BJ (cell line): ENCODE data around the gene SF3B2. TPM values are rescaled to one million over a fixed set of nuclear protein-coding genes. Genes with fewer than 3 reads are reported as not detected.

ENCODE experiments used
- CTCF ChIA-PET: fragments of 350-600 bp; formaldehyde crosslinking; extraction: SDS; loops from one replicate; lab custom pipeline; 2021; ENCODE audit warnings: antibody characterized with exemption, inconsistent platforms; lab: Yijun Ruan, JAX
- POLR2A ChIA-PET: fragments of 300-600 bp; sonication (Branson Sonifier 250); formaldehyde crosslinking; extraction: SDS; loops from one replicate; lab custom pipeline; 2021; ENCODE audit warnings: antibody characterized with exemption; lab: Charles Lee
- DNase-seq: peaks from one replicate; pipeline ENCODE4 v3.0.0-alpha.2; 2011; ENCODE audit warnings: low read depth
- H3K27me3 ChIP-seq: 2 replicates; pipeline ENCODE4 v1.6.0; 2011; ENCODE audit warnings: low read length; ENCODE audit not compliant: control insufficient read depth, insufficient read depth
- H3K36me3 ChIP-seq: 2 replicates; pipeline ENCODE4 v1.5.1; 2011; ENCODE audit warnings: low read length; ENCODE audit not compliant: control insufficient read depth, insufficient read depth
- H3K4me3 ChIP-seq: 2 replicates; pipeline ENCODE4 v1.5.1; 2011; ENCODE audit warnings: low read depth, mild to moderate bottlenecking, control low read depth, low read length
- polyA minus RNA-seq: library from RNA; depleted of rRNA, polyadenylated mRNA; stranded (reverse); fragments of >200 nt; gene quantifications from 2 replicates; pipeline ENCODE4 v1.2.3, GENCODE V29; 2011; rRNA and poly(A)+ RNA removed
- polyA plus RNA-seq: library from polyadenylated mRNA; depleted of rRNA; stranded (reverse); fragments of >200 nt; gene quantifications from 2 replicates; pipeline ENCODE4 v1.2.3, GENCODE V29; 2011; rRNA removed
- TF ChIP-seq, protein P1 (sequence below): IDR thresholded peaks from 2 replicates; pipeline ENCODE4 v1.5.1; 2011; ENCODE audit warnings: low read depth, mild to moderate bottlenecking, control low read depth, inconsistent platforms, low read length, moderate library complexity; ENCODE audit not compliant: insufficient read depth

The SF3B2 gene, protein sequence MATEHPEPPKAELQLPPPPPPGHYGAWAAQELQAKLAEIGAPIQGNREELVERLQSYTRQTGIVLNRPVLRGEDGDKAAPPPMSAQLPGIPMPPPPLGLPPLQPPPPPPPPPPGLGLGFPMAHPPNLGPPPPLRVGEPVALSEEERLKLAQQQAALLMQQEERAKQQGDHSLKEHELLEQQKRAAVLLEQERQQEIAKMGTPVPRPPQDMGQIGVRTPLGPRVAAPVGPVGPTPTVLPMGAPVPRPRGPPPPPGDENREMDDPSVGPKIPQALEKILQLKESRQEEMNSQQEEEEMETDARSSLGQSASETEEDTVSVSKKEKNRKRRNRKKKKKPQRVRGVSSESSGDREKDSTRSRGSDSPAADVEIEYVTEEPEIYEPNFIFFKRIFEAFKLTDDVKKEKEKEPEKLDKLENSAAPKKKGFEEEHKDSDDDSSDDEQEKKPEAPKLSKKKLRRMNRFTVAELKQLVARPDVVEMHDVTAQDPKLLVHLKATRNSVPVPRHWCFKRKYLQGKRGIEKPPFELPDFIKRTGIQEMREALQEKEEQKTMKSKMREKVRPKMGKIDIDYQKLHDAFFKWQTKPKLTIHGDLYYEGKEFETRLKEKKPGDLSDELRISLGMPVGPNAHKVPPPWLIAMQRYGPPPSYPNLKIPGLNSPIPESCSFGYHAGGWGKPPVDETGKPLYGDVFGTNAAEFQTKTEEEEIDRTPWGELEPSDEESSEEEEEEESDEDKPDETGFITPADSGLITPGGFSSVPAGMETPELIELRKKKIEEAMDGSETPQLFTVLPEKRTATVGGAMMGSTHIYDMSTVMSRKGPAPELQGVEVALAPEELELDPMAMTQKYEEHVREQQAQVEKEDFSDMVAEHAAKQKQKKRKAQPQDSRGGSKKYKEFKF
- polyA plus RNA-seq (70.3 and 82.7 TPM in 2 replicates), polyA minus RNA-seq (49.1 and 68.5 TPM in 2 replicates)

DNA sequence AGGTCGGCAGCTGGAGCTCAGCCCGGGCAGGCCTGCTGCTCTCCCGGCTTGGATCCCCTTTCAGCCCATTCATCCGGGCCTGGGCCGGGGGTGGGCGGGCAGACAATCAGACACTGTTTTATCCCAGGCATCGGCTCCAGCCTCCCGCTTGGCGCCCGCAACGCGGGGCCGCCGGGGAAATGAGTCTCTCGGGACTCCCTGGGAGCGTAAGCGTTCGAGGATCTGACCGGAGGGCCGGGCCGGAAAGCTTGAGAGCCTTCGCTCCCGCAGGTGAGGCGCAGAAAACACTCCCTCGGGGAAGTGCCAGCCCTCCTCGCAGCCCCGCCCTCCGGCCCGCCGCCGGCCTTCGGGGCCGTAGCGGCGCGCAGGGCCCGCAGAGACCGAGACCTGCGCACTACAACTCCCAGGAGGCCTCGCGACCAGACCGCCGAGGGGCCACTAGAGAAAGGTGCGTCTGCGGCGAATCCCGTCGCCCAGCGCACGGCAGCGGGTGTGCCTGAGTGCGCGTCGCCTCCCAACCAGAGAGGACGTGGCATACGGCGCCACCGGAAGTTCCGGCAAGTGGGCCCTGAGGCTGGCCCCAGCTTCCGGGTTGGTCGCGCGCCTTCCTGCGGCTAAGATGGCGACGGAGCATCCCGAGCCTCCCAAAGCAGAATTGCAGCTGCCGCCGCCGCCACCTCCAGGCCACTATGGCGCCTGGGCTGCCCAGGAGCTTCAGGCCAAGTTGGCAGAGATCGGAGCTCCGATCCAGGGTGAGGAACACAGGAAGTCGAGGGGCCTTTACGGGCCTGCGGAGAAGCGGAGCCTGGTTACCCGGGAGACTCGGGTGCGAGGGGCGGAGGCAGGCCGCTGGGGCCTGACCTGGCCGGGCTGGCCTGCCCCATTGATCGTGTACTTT is at the start of gene SF3B2:
TSS of gene SF3B2 (plus strand) at position 599 of the 898 bp plus-strand sequence. CDS start at position 620, 21 bp downstream.
- Histone ChIP-seq H3K36me3 (peaks cover 10% of the 10 kb centered on the region), H3K27me3 (no peaks in the 10 kb centered on the region), H3K4me3 (peak within 1 kb of the TSS; percentile 88)
- ChIA-PET CTCF (interaction anchor here (0.8 to 10.8 kb wide), 8 partner anchors 9 to 282 kb away, joined by 4 to 125 read pairs (median 5); partner anchors contain the start of gene PACS1), POLR2A (interaction anchor here (0.6 to 1.0 kb wide), 4 partner anchors 14 to 545 kb away, joined by 3 to 6 read pairs (median 4); no protein-coding TSS in a partner anchor)
- DNase-seq: peak; percentile 92
- TF ChIP-seq, protein P1, sequence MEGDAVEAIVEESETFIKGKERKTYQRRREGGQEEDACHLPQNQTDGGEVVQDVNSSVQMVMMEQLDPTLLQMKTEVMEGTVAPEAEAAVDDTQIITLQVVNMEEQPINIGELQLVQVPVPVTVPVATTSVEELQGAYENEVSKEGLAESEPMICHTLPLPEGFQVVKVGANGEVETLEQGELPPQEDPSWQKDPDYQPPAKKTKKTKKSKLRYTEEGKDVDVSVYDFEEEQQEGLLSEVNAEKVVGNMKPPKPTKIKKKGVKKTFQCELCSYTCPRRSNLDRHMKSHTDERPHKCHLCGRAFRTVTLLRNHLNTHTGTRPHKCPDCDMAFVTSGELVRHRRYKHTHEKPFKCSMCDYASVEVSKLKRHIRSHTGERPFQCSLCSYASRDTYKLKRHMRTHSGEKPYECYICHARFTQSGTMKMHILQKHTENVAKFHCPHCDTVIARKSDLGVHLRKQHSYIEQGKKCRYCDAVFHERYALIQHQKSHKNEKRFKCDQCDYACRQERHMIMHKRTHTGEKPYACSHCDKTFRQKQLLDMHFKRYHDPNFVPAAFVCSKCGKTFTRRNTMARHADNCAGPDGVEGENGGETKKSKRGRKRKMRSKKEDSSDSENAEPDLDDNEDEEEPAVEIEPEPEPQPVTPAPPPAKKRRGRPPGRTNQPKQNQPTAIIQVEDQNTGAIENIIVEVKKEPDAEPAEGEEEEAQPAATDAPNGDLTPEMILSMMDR: no peak

DNA sequence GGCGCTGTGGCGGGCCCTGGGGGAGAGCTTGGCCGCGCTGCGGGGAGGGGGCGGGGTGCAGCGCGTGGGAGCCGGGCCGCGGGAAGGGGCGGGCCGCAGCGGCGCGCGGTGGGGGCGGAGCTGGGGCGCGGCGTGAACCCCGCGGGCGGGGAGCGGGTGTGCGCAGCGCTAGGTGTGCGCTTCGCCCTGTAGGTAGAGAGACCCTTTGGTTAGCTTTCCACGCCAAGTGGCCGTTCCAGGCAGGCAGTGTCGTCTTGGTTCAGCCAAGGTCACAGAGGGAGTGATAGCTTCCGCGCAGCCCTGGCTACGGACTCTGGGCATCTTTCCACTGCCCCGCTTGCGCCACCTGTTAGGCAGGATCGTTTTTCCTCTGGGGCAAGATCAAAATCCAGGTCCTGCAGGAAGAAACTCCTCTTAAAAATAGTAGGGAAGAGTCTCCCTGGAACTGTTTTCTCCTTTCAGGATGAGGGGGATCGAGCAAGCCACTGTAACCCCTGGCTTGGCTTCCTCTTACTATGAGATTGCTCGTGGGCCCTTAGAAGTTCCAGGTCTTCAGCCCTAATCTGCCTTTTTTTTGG is 49.4 kb upstream of the SF3B2 start:
- TF ChIP-seq, protein P1: peak; percentile 41
- CTCF ChIA-PET: interaction anchor here (0.7 to 1.4 kb wide), 7 partner anchors 12 to 157 kb away, joined by 3 to 9 read pairs (median 3); no protein-coding TSS in a partner anchor
- POLR2A ChIA-PET: interaction anchor here (0.5 to 0.7 kb wide), 2 partner anchors 115 to 143 kb away, joined by 3 read pairs; partner anchors contain the start of gene FIBP
- Histone ChIP-seq H3K27me3 (no peaks in the 10 kb centered on the region), H3K4me3 (peak overlapping the region; percentile 81), H3K36me3 (peaks cover 30% of the 10 kb centered on the region)
- no peak for DNase-seq

DNA sequence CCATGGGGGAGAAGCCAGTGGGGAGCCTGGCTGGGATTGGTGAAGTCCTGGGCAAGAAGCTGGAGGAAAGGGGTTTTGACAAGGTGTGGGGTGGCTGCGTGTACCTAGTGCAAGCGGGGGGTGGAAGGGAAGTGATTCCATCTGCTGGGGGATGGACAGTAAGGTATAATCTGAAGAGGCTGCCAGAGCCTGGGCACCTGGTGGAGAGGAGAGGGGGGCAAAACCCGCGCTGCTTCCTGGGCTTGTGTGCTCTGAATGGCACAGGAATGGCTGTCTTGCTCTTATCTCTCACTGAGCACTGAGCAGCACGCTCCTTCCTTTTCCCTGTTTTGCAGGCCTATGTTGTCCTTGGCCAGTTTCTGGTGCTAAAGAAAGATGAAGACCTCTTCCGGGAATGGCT is 48.9 kb upstream of the SF3B2 start:
- ChIA-PET POLR2A (interaction anchor here (0.5 kb wide), 1 partner anchor 115 kb away, joined by 3 read pairs; the partner anchor contains the start of gene FIBP), CTCF (interaction anchor here (0.7 to 2.4 kb wide), 5 partner anchors 16 to 131 kb away, joined by 3 to 9 read pairs (median 3); no protein-coding TSS in a partner anchor)
- TF ChIP-seq, protein P1: no peak
- peaks cover 27% of the 10 kb centered on the region for H3K36me3 ChIP-seq
- H3K27me3 ChIP-seq: no peaks in the 10 kb centered on the region
- no peak for DNase-seq
- H3K4me3 ChIP-seq: peak overlapping the region; percentile 81

DNA sequence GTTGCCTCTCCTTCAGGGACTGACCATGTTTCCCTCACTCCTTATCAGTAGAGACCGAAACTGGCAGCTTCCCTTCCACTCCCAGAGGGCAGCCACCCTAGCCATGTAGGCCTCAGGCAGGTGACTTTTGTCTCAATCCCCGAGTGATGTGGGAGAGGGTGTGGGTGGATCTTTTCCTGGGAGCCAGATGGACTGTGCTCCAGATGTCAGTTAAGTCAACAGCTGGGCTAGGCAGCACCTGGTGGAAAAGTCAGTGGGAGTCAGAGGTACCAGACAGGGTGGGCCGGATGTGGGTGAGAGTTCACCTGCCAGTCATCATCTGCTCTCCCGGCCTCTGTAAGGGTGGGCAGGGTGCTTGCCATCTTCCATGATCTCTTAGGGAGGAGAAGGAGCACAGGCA is 48.0 kb upstream of the SF3B2 start:
- TF ChIP-seq, protein P1: no peak
- Histone ChIP-seq H3K4me3 (no peak overlapping the region), H3K36me3 (peaks cover 22% of the 10 kb centered on the region), H3K27me3 (no peaks in the 10 kb centered on the region)
- CTCF ChIA-PET: interaction anchor here (0.5 to 2.4 kb wide), 2 partner anchors 18 to 219 kb away, joined by 3 to 9 read pairs; no protein-coding TSS in a partner anchor
- POLR2A ChIA-PET: no interaction called here
- DNase-seq: no peak
